Stimulated activated naive B cell treated with anti-CD40 and anti-IgM and Interleukin-4, amounts not matched to agents 10 μg/mL and 1 μg/mL and 100 μg/mL, for 72 hours (primary cell): Measurements from ENCODE around the gene TSG101.

Experiments
- ATAC-seq, 2 donors: fragments of 150-1000 bp; cut with Tn5 transposase; replicated peaks; 2 replicates each; pipeline ENCODE4 v1.10.0; 2021; ENCODE audit warnings: moderate library complexity in 1 of 2
- DNase-seq: peaks from one replicate; pipeline ENCODE4 v3.0.0; 2021
- H3K27ac Mint-ChIP-seq: one replicate; pipeline ENCODE4 v1.8.0; 2022; ENCODE audit warnings: mild to moderate bottlenecking, mixed read lengths
- H3K27me3 Mint-ChIP-seq, 2 donors: one replicate each; pipeline ENCODE4 v1.8.0; 2022; ENCODE audit warnings: mixed read lengths in 2 of 2
- H3K36me3 Mint-ChIP-seq, 2 donors: one replicate each; pipeline ENCODE4 v1.8.0; 2022; ENCODE audit warnings: mixed read lengths in 2 of 2, mild to moderate bottlenecking in 1 of 2
- H3K4me1 Mint-ChIP-seq, 2 donors: one replicate each; pipeline ENCODE4 v1.8.0; 2022; ENCODE audit warnings: mixed read lengths in 2 of 2, mild to moderate bottlenecking in 1 of 2
- H3K4me3 Mint-ChIP-seq, 2 donors: one replicate each; pipeline ENCODE4 v1.8.0; 2022; ENCODE audit warnings: mild to moderate bottlenecking in 2 of 2, mixed read lengths in 2 of 2, moderate library complexity in 1 of 2
- H3K9me3 Mint-ChIP-seq, 2 donors: one replicate each; pipeline ENCODE4 v1.8.0; 2022; ENCODE audit warnings: mixed read lengths in 2 of 2, mild to moderate bottlenecking in 1 of 2

Gene TSG101

DNA sequence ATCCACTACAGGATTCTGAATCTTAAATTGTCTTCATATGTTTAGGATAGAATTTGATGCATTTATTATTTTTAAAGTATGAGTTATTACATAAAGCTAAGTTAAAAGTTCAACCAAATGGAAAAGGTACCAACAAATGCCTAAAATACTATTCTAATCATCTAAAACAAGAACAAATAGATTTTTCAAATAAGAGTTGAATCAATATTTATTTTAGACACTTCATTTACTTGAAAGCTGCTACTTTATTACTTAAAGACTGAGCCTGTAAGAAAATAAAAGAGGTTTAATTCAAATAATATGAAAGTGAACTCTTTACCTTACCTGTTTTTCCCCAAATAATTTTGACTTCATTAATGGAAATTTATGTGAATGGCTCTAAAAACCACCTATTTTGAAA, 54.2 kb downstream of the TSG101 start:
- no peak for DNase-seq
- ATAC-seq: no peak
- Mint-ChIP-seq H3K27ac (no peak overlapping the region), H3K4me3 (no peak overlapping the region), H3K36me3 (peaks cover 16 to 17% of the 10 kb centered on the region in 2 donors), H3K4me1 (no peaks in the 10 kb centered on the region), H3K9me3 (no peaks in the 10 kb centered on the region), H3K27me3 (no peaks in the 10 kb centered on the region)

DNA sequence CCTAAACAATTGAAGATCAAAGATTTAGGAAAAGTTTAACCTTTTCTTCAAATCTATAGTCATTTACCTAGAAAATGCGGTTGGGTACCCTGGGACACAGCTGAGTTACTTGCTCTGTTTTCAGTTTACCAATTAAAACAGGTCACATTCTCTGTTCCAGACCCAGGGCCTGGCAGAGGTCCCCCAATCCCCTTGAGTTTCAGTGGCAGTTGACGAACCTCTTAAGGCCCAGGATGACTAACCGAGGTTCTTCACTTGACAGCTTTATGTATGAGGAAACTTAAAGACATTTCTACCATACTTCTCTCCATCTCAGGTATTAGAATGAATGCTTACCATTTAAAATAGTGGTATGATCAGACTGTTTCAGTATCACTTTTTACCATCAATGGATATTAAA, 54.7 kb downstream of the TSG101 start:
- peak; percentile 39 to 56 for ATAC-seq

DNA sequence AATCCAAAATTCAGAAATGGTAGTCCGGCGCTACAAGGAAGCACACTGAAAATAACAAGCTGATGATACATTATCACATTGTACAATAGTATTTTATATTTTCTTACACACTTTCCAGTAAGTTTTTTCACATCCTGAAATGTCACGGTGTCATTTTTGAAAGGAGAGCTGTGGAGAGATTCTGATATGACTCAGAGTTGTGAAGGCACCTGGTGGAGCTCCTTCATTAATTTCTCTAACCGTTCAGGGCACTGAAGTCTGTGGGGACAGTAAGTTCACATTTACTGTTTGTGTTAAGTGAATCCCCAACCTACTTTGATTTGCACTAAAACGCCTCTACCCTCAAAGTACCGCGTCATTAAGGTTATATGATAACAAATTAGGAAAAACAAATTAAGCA, 57.8 kb downstream of the TSG101 start:
- no peak for DNase-seq

More for the DNA sequence above, 54.7 kb downstream of the TSG101 start:
- Mint-ChIP-seq H3K27me3 (no peaks in the 10 kb centered on the region), H3K36me3 (peaks cover 10 to 17% of the 10 kb centered on the region in 2 donors), H3K9me3 (no peaks in the 10 kb centered on the region), H3K4me3 (no peak overlapping the region), H3K27ac (no peak overlapping the region), H3K4me1 (no peaks in the 10 kb centered on the region)
- DNase-seq: no peak

DNA sequence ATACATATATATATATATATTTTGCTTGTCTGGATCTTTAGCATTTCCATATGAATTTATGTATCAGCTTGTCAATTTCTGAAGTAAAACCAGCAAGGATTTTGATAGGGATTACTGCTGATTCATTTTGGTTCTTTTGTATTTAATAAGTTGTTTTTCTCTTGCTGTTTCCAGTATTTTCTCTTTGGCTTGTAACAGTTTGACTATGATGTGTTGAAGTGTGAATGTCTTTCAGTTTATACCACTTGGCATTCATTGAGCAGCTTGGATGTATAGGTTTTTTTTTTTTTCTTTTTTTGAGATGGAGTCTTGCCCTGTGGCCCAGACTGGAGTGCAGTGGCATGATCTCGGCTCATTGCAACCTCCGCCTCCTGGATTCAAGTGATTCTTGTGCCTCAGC, 58.7 kb downstream of the TSG101 start:
- no peaks in the 10 kb centered on the region for H3K9me3 Mint-ChIP-seq
- no peaks in the 10 kb centered on the region for H3K27me3 Mint-ChIP-seq
- no peak for ATAC-seq
- DNase-seq: no peak
- no peaks in the 10 kb centered on the region for H3K4me1 Mint-ChIP-seq
- no peak overlapping the region for H3K27ac Mint-ChIP-seq
- H3K36me3 Mint-ChIP-seq: peaks cover 0 to 4% of the 10 kb centered on the region in 2 donors
- H3K4me3 Mint-ChIP-seq: no peak overlapping the region

More for the DNA sequence above, 57.8 kb downstream of the TSG101 start:
- no peak overlapping the region for H3K27ac Mint-ChIP-seq
- H3K36me3 Mint-ChIP-seq: peaks cover 0 to 9% of the 10 kb centered on the region in 2 donors
- no peaks in the 10 kb centered on the region for H3K9me3 Mint-ChIP-seq
- no peaks in the 10 kb centered on the region for H3K27me3 Mint-ChIP-seq
- H3K4me1 Mint-ChIP-seq: no peaks in the 10 kb centered on the region
- no peak overlapping the region for H3K4me3 Mint-ChIP-seq
- peak in 1 of 2 donors; percentile 47 for ATAC-seq

DNA sequence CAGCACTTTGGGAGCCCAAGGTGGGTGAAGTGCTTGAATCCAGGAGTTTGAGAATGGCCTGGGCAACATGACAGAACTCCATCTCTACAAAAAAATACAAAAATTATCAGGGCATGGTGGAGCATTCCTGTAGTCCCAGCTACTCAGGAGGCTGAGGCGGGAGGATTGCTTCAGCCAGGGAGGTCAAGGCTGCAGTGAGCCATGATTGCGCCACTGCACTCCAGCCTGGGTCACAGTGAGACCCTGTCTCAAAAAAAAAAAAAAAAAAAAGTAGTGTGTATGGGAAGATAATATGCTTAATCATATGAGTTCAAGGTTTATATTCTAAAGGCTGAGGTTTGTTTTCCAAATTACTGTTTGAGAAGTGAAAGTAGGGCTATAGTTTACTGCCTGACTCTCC, 60.3 kb downstream of the TSG101 start:
- Mint-ChIP-seq H3K27ac (no peak overlapping the region), H3K9me3 (no peaks in the 10 kb centered on the region)
- ATAC-seq: no peak

DNA sequence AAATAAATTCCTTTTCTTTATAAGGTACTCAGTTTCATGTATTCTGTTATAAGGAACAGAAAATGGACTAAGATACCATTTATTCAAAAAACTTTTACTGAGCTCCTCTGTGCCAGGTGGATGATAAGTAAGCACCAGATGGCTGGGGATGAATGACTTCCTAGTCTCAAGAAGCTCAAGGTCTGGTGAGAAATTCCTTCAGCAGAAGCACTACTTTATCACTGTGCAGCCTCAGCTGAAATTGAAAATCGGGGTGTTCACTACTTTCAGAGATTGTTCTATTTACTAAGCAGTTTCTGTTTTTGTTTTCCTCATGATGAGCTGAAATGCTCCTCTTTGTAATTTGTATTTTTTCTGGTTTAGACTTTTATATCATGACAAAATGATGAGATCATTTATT, 63.3 kb downstream of the TSG101 start:
- H3K4me3 Mint-ChIP-seq: no peak overlapping the region
- no peaks in the 10 kb centered on the region for H3K9me3 Mint-ChIP-seq
- DNase-seq (no peak), ATAC-seq (no peak)
- H3K27me3 Mint-ChIP-seq: no peaks in the 10 kb centered on the region
- H3K27ac Mint-ChIP-seq: no peak overlapping the region
- no peaks in the 10 kb centered on the region for H3K4me1 Mint-ChIP-seq
- H3K36me3 Mint-ChIP-seq: no peaks in the 10 kb centered on the region

More for the DNA sequence above, 60.3 kb downstream of the TSG101 start:
- Mint-ChIP-seq H3K4me3 (no peak overlapping the region), H3K4me1 (no peaks in the 10 kb centered on the region), H3K36me3 (peaks cover 0 to 3% of the 10 kb centered on the region in 2 donors), H3K27me3 (no peaks in the 10 kb centered on the region)
- DNase-seq: no peak

DNA sequence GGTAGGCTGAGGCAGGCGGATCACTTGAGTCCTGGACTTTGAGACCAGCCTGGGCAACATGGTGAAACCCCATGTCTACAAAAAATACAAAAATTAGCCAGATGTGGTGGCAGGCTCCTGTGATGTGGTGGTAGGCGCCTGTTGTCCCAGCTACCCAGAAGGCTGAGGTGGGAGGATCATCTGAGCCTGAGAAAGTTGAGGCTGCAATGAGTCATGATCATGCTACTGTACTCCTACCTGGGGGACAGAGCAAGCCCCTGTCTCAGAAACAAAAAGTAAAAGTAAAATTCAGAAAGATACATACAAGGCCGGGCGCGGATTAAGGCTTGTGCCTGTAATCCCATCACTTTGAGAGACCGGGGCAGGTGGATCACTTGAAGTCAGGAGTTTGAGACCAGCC, 64.8 kb downstream of the TSG101 start:
- Mint-ChIP-seq H3K9me3 (no peaks in the 10 kb centered on the region), H3K4me1 (no peaks in the 10 kb centered on the region), H3K4me3 (no peak overlapping the region), H3K27me3 (no peaks in the 10 kb centered on the region), H3K27ac (no peak overlapping the region), H3K36me3 (no peaks in the 10 kb centered on the region)
- DNase-seq (no peak), ATAC-seq (no peak)

DNA sequence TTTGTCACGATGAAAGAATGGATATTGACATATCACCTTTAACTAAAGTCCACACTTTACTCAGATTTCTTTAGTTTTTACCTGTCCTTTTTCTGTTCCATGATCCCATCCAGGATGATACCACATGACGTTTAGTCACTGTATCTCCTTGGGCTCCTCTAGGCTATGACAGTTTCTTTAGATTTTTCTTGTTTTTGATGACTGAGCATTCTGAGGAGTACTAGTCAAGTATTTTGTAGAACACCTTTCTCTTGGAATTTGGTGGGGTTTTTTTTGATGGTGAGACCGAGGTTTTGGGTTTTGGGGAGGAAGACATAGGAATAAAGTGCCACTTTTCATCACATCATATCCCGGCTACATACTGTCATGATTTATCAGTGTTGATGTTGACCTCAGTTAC, 67.1 kb downstream of the TSG101 start:
- peaks cover 0 to 6% of the 10 kb centered on the region in 2 donors for H3K4me1 Mint-ChIP-seq
- H3K4me3 Mint-ChIP-seq: no peak overlapping the region
- ATAC-seq (no peak), DNase-seq (no peak)
- no peaks in the 10 kb centered on the region for H3K36me3 Mint-ChIP-seq
- no peak overlapping the region for H3K27ac Mint-ChIP-seq
- no peaks in the 10 kb centered on the region for H3K9me3 Mint-ChIP-seq
- H3K27me3 Mint-ChIP-seq: peaks cover 8 to 9% of the 10 kb centered on the region in 2 donors

DNA sequence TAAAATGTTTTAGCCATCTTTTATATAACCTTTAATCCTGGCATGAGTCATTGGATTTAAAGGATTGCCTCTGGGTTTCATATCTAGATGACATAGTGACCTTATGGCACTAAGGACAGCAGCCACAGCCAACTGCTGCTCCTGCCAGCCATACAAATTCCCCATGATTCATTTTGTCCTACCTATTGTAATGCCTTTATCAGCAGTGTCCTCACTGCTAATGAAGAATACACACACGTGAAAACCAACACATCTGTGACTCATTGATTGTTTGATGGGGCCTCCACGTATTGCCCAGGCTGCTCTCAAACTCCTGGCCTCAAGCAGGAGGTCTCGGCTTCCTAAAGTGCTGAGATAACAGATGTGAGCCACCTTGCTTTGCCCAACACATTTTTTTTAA, 69.3 kb downstream of the TSG101 start:
- Mint-ChIP-seq H3K36me3 (no peaks in the 10 kb centered on the region), H3K4me1 (peaks cover 0 to 6% of the 10 kb centered on the region in 2 donors)

DNA sequence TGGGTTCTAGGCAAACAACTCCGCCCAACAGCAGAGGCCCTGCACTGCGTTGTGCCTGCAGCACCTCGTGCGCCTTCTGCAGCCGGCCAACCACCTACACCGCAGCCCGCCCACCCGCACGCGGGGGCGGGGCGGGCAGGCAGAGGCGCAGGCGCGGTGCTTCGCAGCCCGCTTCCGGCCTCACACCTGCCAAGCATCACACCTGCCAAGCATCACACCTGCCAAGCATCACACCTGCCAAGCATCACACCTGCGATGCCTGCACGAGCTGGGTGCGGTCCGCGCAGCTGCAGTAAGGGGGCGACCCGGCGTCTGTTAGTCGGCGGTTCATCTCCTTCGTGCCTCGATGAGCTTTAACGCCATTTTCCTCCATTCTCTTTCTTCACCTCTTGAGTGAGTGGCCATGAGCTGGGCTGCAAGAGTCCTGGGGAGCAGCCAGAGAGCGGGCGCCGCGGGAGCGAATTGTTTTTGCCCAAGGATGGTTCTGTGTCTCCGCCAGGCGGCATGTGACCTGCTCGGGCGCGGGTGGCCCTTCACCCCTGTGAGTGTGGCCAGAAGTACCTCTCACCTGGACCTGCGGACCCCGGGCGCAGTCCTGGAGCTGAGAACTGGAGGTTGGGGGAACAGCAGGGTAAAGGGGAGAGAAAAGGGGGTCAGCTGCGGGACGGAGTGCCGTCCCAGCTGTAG, 70.9 kb downstream of the TSG101 start, which contains the start of gene LDHAL6A:
Gene LDHAL6A (plus strand): TSS at position 171 of the 687 bp plus-strand sequence. CDS start 825 bp downstream, outside the sequence.
- DNase-seq (no peak), ATAC-seq (peak in 1 of 2 donors; percentile 36)
- peak within 1 kb of the TSS in 1 of 2 donors; percentile 10 for H3K4me3 Mint-ChIP-seq
- peaks cover 0 to 6% of the 10 kb centered on the region in 2 donors for H3K4me1 Mint-ChIP-seq
- no peaks in the 10 kb centered on the region for H3K9me3 Mint-ChIP-seq
- no peak within 1 kb of the TSS for H3K27ac Mint-ChIP-seq
- no peaks in the 10 kb centered on the region for H3K36me3 Mint-ChIP-seq
- peaks cover 9 to 14% of the 10 kb centered on the region in 2 donors for H3K27me3 Mint-ChIP-seq

More for the DNA sequence above, 69.3 kb downstream of the TSG101 start:
- ATAC-seq: no peak
- no peak overlapping the region for H3K4me3 Mint-ChIP-seq
- DNase-seq: no peak
- no peaks in the 10 kb centered on the region for H3K9me3 Mint-ChIP-seq
- peaks cover 9 to 14% of the 10 kb centered on the region in 2 donors for H3K27me3 Mint-ChIP-seq
- no peak overlapping the region for H3K27ac Mint-ChIP-seq

DNA sequence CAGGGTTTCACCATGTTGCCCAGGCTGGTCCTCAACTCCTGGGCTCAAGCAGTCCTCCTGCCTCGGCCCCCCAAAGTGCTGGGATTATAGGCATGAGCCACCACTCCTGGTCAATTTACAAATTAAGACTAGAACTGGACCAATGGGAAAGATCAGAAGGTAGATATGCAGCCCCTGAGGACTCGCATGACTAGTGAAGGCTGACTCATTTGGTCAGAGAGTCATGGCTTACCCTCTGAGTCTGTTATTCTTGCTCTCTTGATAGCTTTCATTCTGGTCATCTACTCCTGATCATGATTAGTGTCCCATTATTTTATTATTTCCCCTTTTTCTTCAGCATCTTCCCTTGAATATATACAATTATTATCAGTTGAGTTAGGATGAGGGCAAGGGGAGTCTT, 73.8 kb downstream of the TSG101 start:
- Mint-ChIP-seq H3K27me3 (peaks cover 18 to 25% of the 10 kb centered on the region in 2 donors), H3K36me3 (no peaks in the 10 kb centered on the region), H3K4me1 (peaks cover 0 to 6% of the 10 kb centered on the region in 2 donors), H3K27ac (no peak overlapping the region), H3K4me3 (no peak overlapping the region), H3K9me3 (no peaks in the 10 kb centered on the region)
- no peak for DNase-seq
- ATAC-seq: no peak

DNA sequence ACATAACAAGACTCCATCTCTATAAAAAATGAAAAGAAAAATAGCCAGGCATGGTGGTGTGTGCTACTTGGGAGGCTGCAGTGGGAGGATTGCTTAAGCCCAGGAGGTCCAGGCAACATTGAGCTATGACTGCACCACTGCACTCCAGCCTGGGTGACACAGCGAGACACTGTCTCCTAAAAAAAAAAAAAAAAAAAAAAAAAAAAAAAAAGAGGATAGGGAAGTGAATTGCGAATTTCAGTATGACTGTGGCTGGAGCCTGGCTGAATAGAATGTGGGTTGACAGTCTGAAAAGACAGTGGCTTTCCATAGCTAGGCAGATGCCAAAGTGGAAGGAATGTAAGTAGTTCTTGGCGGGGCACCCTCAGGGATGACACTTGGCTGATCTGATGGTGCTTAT, 77.5 kb downstream of the TSG101 start:
- peak in 1 of 2 donors; percentile 29 for ATAC-seq
- Mint-ChIP-seq H3K27me3 (peaks cover 12 to 17% of the 10 kb centered on the region in 2 donors), H3K9me3 (no peaks in the 10 kb centered on the region), H3K4me3 (no peak overlapping the region), H3K27ac (no peak overlapping the region), H3K4me1 (peaks cover 3 to 5% of the 10 kb centered on the region in 2 donors), H3K36me3 (no peaks in the 10 kb centered on the region)
- DNase-seq: no peak

DNA sequence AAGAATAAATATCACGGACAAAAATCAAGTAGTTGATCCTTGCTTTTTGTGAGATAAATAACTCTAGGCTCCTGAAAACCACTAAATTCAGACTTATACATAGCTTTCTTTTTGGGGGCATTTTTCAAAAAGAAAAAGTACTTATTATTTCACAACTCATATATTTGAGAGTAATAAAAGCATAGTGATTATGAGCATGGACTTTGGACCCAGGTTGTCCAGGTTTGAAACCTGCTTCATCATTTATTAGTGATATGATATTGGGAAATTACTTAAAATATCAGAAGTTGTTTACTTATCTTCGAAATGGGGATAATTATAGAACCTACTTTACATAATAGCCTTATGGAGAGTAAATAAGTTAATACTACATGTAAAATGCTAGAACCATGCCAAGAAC, 88.1 kb downstream of the TSG101 start:
- H3K9me3 Mint-ChIP-seq: peaks cover 0 to 3% of the 10 kb centered on the region in 2 donors
- H3K27me3 Mint-ChIP-seq: peaks cover 0 to 8% of the 10 kb centered on the region in 2 donors
- ATAC-seq (no peak), DNase-seq (no peak)
- no peak overlapping the region for H3K27ac Mint-ChIP-seq
- no peaks in the 10 kb centered on the region for H3K4me1 Mint-ChIP-seq
- no peaks in the 10 kb centered on the region for H3K36me3 Mint-ChIP-seq
- no peak overlapping the region for H3K4me3 Mint-ChIP-seq
